Activated T-cell treated with anti-CD3 and anti-CD28 coated beads for 1 hour (primary cell): Measurements from ENCODE around the gene GAA.

Source experiments
- DNase-seq: peaks from one replicate; pipeline ENCODE4 v3.0.0-alpha.2; 2020; ENCODE audit warnings: low read depth

The GAA gene

DNA sequence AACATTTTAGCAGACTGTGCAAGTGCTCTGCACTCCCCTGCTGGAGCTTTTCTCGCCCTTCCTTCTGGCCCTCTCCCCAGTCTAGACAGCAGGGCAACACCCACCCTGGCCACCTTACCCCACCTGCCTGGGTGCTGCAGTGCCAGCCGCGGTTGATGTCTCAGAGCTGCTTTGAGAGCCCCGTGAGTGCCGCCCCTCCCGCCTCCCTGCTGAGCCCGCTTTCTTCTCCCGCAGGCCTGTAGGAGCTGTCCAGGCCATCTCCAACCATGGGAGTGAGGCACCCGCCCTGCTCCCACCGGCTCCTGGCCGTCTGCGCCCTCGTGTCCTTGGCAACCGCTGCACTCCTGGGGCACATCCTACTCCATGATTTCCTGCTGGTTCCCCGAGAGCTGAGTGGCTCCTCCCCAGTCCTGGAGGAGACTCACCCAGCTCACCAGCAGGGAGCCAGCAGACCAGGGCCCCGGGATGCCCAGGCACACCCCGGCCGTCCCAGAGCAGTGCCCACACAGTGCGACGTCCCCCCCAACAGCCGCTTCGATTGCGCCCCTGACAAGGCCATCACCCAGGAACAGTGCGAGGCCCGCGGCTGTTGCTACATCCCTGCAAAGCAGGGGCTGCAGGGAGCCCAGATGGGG lies 3.1 kb downstream of the GAA start:
- no peak for DNase-seq

DNA sequence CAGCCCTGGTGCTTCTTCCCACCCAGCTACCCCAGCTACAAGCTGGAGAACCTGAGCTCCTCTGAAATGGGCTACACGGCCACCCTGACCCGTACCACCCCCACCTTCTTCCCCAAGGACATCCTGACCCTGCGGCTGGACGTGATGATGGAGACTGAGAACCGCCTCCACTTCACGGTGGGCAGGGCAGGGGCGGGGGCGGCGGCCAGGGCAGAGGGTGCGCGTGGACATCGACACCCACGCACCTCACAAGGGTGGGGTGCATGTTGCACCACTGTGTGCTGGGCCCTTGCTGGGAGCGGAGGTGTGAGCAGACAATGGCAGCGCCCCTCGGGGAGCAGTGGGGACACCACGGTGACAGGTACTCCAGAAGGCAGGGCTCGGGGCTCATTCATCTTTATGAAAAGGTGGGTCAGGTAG lies 3.6 kb downstream of the GAA start:
- no peak for DNase-seq

GRCh38 chr17:80105762-80106161 lies 4.4 kb downstream of the GAA start:
- no peak for DNase-seq

- DNase-seq, result no peak
These were observed 4.8 kb downstream of the GAA start for GRCh38 chr17:80106176-80106575.

GRCh38 chr17:80106751-80107150 lies 5.4 kb downstream of the GAA start:
- DNase-seq, result no peak

DNA sequence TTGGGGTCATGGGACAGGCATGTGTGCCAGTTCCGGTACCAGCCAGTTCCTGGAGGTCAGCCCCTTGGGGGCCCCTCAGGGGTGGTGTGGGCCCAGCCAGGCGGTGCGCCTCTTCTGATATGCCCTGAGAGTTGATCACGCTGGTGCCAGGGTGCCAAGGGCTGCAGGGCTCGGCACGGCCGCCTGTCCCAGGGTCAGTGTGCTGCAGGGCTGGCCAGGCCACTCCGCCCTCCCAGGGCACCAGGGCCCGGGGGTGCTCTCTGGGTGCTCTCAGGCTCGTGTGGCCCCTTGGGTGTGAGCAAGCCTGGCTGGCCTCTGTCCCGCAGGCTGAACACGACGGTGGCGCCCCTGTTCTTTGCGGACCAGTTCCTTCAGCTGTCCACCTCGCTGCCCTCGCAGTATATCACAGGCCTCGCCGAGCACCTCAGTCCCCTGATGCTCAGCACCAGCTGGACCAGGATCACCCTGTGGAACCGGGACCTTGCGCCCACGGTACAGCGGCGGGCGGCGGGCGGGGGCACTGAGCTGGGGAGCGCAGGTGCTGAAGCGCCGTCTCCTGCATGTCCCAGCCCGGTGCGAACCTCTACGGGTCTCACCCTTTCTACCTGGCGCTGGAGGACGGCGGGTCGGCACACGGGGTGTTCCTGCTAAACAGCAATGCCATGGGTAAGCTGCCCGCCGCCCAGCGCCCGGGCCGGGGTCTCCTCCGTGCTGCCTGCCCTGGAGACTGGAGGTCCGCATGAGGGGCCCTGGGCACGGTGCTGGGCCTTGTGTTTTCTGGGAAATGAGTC lies 6.0 kb downstream of the GAA start:
- no peak for DNase-seq

DNA sequence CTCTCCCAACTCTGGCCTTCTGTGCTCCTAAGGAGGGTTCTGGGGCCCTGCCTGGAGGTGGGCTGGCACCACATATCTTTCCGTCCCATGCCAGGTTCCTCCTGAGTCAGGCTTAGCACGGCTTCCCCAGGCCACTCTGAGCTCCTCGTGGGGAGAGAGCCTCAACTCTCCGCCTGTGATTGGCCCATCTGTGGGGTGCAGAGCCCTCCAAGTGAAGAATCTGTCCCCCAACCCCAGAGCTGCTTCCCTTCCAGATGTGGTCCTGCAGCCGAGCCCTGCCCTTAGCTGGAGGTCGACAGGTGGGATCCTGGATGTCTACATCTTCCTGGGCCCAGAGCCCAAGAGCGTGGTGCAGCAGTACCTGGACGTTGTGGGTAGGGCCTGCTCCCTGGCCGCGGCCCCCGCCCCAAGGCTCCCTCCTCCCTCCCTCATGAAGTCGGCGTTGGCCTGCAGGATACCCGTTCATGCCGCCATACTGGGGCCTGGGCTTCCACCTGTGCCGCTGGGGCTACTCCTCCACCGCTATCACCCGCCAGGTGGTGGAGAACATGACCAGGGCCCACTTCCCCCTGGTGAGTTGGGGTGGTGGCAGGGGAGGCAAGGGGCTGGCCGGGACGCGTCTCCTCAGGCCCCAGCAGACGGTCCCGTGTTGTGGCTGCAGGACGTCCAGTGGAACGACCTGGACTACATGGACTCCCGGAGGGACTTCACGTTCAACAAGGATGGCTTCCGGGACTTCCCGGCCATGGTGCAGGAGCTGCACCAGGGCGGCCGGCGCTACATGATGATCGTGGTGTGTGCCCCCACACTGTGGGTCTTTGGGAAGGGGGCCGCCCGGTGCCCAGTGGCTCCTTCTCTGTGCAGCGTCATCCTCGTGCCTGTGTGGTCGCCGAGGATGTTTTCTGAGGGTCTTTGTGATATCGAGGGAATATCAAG lies 6.9 kb downstream of the GAA start:
- DNase-seq, result no peak

GRCh38 chr17:80109066-80109660 lies 7.8 kb downstream of the GAA start:
- DNase-seq, result no peak

DNA sequence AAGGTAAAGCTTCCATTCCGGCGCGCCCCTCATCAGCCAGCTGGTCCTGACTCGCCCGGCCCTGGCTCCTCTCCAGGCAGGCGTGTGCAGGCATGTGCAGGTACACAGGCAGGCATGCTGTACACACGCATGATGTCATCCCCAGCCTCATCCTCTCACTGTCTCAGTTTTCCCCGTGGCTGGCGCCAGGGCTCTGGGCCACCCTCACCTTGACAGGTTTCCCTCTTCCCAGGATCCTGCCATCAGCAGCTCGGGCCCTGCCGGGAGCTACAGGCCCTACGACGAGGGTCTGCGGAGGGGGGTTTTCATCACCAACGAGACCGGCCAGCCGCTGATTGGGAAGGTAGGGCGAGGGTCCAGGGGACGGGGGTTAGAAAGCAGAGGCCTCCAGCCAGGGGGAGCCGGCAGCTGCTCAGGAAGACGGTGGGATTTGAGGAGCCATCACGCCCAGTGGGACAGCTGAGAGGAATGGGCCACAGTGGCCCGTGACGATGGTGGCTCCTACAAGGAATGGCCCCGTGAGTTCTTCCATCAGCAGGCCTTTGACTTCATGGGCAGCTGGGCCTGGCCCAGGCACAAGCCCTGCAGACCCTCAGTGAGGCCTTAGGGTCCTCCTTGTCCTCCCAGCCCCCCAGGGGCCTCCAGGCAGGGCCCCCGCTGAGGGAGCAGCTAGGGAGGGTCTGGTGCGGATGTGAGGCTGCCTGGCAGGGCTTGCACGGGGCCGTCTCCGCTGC lies 8.5 kb downstream of the GAA start:
- DNase-seq, result no peak

GRCh38 chr17:80110447-80110812 lies 9.0 kb downstream of the GAA start:
- no peak for DNase-seq

- no peak for DNase-seq
These were observed 9.7 kb downstream of the GAA start for GRCh38 chr17:80110927-80111701.

DNA sequence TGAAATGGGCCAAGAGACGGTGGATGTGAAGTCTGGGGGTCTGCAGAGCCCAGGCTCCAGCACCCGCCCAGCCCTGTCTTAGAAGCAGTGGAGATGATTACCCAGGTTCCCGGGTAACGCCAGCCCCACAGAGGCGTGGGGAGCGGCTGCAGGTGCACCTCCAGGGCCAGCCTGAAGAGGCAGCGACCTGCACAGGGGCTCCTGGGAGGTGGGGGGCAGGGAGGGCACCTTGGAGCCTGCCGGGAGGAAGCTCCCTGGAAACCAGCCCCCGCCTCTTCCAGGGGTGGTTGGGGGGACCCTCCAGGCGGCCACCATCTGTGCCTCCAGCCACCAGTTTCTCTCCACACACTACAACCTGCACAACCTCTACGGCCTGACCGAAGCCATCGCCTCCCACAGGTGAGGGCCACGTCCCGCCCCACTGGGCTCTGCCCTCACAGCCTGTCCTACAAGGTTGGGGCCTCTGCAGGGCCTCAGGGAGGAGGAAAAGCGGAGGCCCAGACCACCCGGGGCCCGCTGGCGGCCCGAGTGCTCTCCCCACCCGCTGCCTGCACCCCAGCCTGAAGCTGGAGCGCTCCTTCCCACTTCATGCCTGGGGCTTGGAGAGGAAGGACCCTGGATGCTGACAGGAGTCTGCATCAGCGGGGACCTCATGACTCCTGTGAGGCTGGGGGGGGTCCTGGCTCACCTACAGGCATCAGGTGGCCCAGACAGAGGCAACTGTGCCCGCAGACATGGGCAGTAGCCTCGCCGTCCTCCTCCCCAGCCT lies 10.5 kb downstream of the GAA start:
- DNase-seq, result no peak

DNA sequence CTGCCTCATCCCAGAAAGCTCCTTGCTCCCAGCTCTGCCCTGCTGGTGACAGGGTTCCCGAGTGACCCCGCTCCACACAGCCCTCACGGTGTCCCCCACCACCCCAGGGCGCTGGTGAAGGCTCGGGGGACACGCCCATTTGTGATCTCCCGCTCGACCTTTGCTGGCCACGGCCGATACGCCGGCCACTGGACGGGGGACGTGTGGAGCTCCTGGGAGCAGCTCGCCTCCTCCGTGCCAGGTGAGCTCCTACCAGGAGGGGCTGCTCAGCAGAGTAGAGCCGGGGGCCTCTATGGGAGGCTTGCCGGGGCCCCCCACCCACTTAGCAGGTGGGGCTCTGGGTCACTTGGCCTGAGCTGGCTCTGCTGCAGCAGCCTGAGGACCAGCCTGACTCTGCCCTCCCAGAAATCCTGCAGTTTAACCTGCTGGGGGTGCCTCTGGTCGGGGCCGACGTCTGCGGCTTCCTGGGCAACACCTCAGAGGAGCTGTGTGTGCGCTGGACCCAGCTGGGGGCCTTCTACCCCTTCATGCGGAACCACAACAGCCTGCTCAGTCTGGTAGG lies 11.2 kb downstream of the GAA start:
- no peak for DNase-seq

- no peak for DNase-seq
These were observed 11.7 kb downstream of the GAA start for GRCh38 chr17:80113033-80113484.

DNA sequence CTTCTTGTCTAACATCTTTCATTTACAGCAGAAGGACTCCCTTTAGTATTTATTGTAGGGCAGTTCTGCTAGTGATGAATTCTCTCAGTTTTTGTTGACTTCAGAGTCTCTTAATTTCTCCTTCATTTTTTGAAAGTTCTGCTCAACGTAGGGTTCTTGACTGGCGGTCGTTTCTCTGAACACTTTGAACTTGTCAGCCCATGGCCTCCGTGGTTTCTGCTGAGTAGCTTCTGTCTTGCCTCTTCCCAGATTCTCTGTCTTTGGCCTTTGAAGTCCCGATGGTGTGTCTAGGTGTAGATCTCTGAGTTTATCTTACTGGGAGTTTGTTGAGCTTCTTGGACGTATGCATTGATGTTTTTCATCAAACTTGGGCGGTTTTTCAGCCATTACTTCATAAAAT lies 13.4 kb downstream of the GAA start:
- DNase-seq, result no peak

DNA sequence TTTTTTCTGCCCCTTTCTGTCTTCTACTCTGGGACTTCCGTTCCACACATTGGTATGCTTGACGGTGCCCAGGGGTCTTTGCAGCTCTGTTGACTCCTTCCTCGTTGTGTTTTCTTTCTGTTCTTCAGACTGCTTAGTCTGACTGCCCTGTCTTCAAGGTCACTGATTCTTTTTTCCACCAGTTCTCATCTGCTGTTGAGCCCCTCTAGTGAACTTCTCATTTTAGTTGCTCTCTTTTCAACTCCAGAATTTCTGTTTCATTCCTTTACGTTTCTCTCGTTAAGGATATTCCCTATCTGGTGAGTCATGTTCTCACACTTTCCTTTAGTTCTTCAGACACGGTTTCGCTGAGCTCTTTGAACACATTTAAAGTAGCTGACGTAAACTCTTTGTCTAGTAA lies 13.8 kb downstream of the GAA start:
- no peak for DNase-seq

GRCh38 chr17:80116276-80116920 lies 15.0 kb downstream of the GAA start:
- no peak for DNase-seq

DNA sequence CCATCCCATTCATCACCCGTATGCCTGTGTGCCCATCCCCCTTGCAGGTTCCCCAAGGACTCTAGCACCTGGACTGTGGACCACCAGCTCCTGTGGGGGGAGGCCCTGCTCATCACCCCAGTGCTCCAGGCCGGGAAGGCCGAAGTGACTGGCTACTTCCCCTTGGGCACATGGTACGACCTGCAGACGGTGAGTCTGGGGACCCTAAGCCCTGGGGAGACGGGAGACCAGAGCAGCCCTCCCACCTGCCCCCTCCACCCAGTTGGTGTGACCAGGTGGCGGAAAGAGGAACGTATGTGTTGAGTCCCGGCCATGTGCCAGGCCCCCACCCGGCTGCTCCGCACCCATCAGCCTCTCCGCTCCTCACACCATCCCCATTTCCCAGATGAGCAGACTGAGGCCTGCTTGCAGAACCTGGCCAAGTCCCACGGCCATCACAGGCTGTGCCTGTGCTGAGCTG lies 15.6 kb downstream of the GAA start:
- no peak for DNase-seq
